Heart left ventricle (tissue), 16 donors: ENCODE measurements around the gene ZNF79. TPM values are rescaled to one million over a fixed set of nuclear protein-coding genes. Genes with fewer than 3 reads are reported as not detected.

Experiments
- ATAC-seq, 4 donors: fragments of 200-7000 bp; cut with Tn5 transposase; one replicate each; pipeline ENCODE4 v1.9.1; 2020 to 2022; ENCODE audit warnings: moderate library complexity in 4 of 4, mild to moderate bottlenecking in 3 of 4, moderate number of reproducible peaks in 1 of 4
- DNase-seq, 5 donors: peaks; one replicate each; pipeline ENCODE4 v3.0.0-alpha.2; 2020
- H3K27ac ChIP-seq, 12 donors: fragments of 200-600 bp; sonication (generic) in 4 of 12; one replicate each; pipeline versions ENCODE4 v1.5.0 to v1.8.0; 2016 to 2022; ENCODE audit warnings: mild to moderate bottlenecking in 2 of 12
- H3K27me3 ChIP-seq, 9 donors: fragments of 200-600 bp; sonication (generic) in 2 of 9; one replicate each; pipeline versions ENCODE4 v1.5.1 to v1.8.0; 2016 to 2022; ENCODE audit warnings: mild to moderate bottlenecking in 3 of 9
- H3K36me3 ChIP-seq, 9 donors: fragments of 200-600 bp; sonication (generic) in 2 of 9; one replicate each; pipeline versions ENCODE4 v1.5.0 to v1.8.0; 2018 to 2022; ENCODE audit warnings: mild to moderate bottlenecking in 2 of 9
- H3K4me1 ChIP-seq, 12 donors: fragments of 200-600 bp; sonication (generic) in 4 of 12; one replicate each; pipeline versions ENCODE4 v1.5.0 to v1.8.0; 2016 to 2022; ENCODE audit warnings: mild to moderate bottlenecking in 3 of 12
- H3K4me3 ChIP-seq, 12 donors: fragments of 200-600 bp; sonication (generic) in 4 of 12; one replicate each; pipeline versions ENCODE4 v1.5.0 to v1.8.0; 2017 to 2022; ENCODE audit warnings: mild to moderate bottlenecking in 9 of 12, moderate library complexity in 4 of 12
- H3K9me3 ChIP-seq, 12 donors: fragments of 200-600 bp; sonication (generic) in 4 of 12; one replicate each; pipeline versions ENCODE4 v1.5.0 to v1.8.0; 2016 to 2022; ENCODE audit warnings: mild to moderate bottlenecking in 1 of 12
- POLR2A ChIP-seq, 2 donors: fragments of 450-650 bp; IDR thresholded peaks; one replicate each; pipeline ENCODE4 v1.6.1; 2017; ENCODE audit warnings: antibody characterized with exemption in 2 of 2, mild to moderate bottlenecking in 2 of 2, moderate library complexity in 2 of 2
- WGBS, 4 donors: extraction: QIAGEN DNeasy Blood & Tissue Kit in 2 of 4; methylation state at CpG; one replicate each; pipeline versions ENCODE4 v1.1.5 to v1.1.7; 2013 to 2018; 5-methylcytosine and 5-hydroxymethylcytosine counted together
- intact Hi-C, 10 donors: fragments of 100-400 bp; cut with DNase I; formaldehyde crosslinking; loops; one replicate each; pipeline versions ENCODE4 v1.11.1 to v1.14.2; 2022
- polyA plus RNA-seq, 2 donors: library from polyadenylated mRNA; stranded (reverse); fragments of 200-250 nt; gene quantifications; one replicate each; pipeline ENCODE4 v1.2.3, GENCODE V29; 2013
- total RNA-seq, 9 donors: library from RNA; depleted of rRNA in 2 of 9; stranded (reverse); fragments of >200 nt in 2 of 9; fragmentation: NEBNext Ultra II Directional in 3 of 9; extraction: Animal tissue kit (Norgen Biotek cat#: 25700) in 3 of 9; gene quantifications; one replicate each; pipeline versions ENCODE4 v1.1.0 to v1.2.4, GENCODE V29; 2016 to 2023
- TF ChIP-seq, protein P1 (sequence below), 12 donors: fragments of 200-600 bp; sonication (generic) in 4 of 12; IDR thresholded peaks; one replicate each; pipeline versions ENCODE4 v1.5.0 to v1.8.0; 2018 to 2022; ENCODE audit warnings: antibody characterized with exemption in 12 of 12, mild to moderate bottlenecking in 5 of 12
- donor health status: ischemic (EF 13 %, LVEDD 7.1; RV severe dilation, severe dysfunction).
- donor health status: healthy with polysubstance abuse.
- donor health status: DM: no; HTN: yes; CAD: no.
- donor health status: DM: no; HTN: no; CAD: no.
- donor health status: ischemic (EF 25% LVEDD 6.9; RV normal size, moderate dysfunction).
- donor health status: ischemic (EF 25% LVEDD 5.7; RV mildly dilated, moderate dysfunction).
- donor health status: healthy.
- donor health status: DM: yes; HTN: yes; CAD: no.
- donor health status: ischemic (EF 35%, LVEDD 5.7; RV mildly dilated, moderate dysfunction).
- donor health status: nonischemic (EF 11% LVEDD 7.7; RV severe dilation, severe dysfunction).
- donor health status: DM: yes; HTN: yes; CAD: no.
- donor health status: PGD.
- donor health status: ischemic (EF 29% LVEDD 5.4; RV normal size, mild dysfunction).
- donor health status: nonischemic (EF 23%, LVEDD 6.1; RV moderate dilation, normal function).

The ZNF79 gene
- total and polyA plus RNA-seq, 11 donors: 3.1 to 7.4 (median 5.6) TPM

DNA sequence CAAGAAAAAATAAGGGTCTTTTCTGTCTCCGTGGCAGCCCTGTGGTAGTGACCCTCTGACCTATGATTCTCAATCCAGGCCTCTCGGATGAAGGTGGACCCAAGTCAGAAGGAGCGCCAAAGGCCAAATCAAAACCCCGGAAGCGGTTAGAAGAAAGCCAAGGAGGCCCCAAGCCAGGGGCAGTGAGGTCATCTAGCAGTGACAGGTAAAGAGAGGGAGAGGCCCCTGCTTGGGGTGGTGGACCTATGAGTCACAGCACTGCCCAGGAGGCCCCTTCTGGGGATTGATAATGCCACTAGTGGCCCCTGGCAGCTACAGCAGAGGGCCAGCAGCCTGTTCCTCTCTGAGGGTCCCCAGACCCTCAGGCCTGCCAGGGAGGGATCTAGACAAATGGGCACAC is 33.6 kb upstream of the ZNF79 start:
- WGBS, 4 donors: 80 to 87% (median 84%) methylated on average over 5 of the region's 5 CpGs
- intact Hi-C loops: loop anchor here in 3 of 10 donors (10.0 kb wide), 3 partner anchors 76 to 166 kb away; no protein-coding TSS in a partner anchor
- DNase-seq (peak in 1 of 5 donors; percentile 20), ATAC-seq (no peak)
- Histone ChIP-seq H3K9me3 (no peaks in the 10 kb centered on the region), H3K36me3 (peaks cover 0 to 55% (median 8%) of the 10 kb centered on the region in 9 donors), H3K27ac (no peak overlapping the region), H3K4me1 (peaks cover 0 to 20% (median 0%) of the 10 kb centered on the region in 12 donors), H3K27me3 (peaks cover 0 to 4% (median 0%) of the 10 kb centered on the region in 9 donors), H3K4me3 (no peak overlapping the region)
- TF ChIP-seq, protein P1, sequence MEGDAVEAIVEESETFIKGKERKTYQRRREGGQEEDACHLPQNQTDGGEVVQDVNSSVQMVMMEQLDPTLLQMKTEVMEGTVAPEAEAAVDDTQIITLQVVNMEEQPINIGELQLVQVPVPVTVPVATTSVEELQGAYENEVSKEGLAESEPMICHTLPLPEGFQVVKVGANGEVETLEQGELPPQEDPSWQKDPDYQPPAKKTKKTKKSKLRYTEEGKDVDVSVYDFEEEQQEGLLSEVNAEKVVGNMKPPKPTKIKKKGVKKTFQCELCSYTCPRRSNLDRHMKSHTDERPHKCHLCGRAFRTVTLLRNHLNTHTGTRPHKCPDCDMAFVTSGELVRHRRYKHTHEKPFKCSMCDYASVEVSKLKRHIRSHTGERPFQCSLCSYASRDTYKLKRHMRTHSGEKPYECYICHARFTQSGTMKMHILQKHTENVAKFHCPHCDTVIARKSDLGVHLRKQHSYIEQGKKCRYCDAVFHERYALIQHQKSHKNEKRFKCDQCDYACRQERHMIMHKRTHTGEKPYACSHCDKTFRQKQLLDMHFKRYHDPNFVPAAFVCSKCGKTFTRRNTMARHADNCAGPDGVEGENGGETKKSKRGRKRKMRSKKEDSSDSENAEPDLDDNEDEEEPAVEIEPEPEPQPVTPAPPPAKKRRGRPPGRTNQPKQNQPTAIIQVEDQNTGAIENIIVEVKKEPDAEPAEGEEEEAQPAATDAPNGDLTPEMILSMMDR (IDR thresholded peaks at IDR 0.05): no peak
- no peak for TF ChIP-seq POLR2A (IDR thresholded peaks at IDR 0.05)

DNA sequence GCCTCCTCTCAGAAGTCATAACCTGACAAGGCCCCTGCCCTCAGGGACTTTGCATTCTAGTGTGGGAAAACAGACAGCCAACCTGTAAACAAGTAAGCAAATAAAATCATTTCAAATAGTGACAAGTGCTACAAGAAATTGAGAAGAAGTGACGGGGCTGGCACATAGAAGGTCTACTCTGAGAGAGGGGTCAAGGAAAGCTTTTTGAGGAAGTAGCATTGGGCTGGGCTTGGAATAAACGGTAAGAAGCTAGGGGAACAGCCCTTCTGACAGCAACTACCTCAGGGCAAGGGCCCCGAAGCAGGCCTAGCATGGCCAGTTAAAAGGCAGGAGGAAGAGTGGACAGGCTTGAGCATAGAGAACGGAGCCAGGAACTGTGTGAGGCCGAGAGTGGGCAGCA is 32.0 kb upstream of the ZNF79 start:
- H3K4me1 ChIP-seq: peaks cover 0 to 26% (median 4%) of the 10 kb centered on the region in 12 donors
- DNase-seq (peak in 1 of 5 donors; percentile 15), ATAC-seq (no peak)
- H3K27me3 ChIP-seq: peaks cover 0 to 4% (median 0%) of the 10 kb centered on the region in 9 donors
- peaks cover 0 to 55% (median 8%) of the 10 kb centered on the region in 9 donors for H3K36me3 ChIP-seq
- H3K27ac ChIP-seq: no peak overlapping the region
- H3K9me3 ChIP-seq: no peaks in the 10 kb centered on the region
- intact Hi-C loops: loop anchor here in 3 of 10 donors (10.0 kb wide), 3 partner anchors 77 to 167 kb away; no protein-coding TSS in a partner anchor
- no peak for TF ChIP-seq POLR2A (IDR thresholded peaks at IDR 0.05)
- TF ChIP-seq, protein P1 (IDR thresholded peaks at IDR 0.05): no peak
- WGBS, 4 donors: 81 to 87% (median 84%) methylated on average over 5 of the region's 5 CpGs
- H3K4me3 ChIP-seq: no peak overlapping the region

DNA sequence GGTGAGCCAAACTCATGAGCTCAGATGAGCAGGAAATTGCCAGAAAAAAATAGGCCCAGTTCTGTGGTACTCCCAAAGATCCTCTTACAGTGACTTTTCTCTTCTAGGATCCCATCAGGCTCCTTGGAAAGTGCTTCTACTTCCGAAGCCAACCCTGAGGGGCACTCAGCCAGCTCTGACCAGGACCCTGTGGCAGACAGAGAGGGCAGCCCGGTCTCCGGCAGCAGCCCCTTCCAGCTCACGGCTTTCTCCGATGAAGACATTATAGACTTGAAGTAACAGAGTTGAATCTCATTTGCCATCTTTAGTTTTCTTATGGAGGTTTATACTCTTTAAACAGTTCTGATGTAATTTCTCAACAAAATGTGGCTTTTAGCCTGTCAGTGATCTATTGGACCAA is 31.2 kb upstream of the ZNF79 start:
- 89 to 94% (median 93%) methylated on average over 5 of the region's 5 CpGs for WGBS, 4 donors
- ATAC-seq (no peak), DNase-seq (peak in 1 of 5 donors; percentile 27)
- Histone ChIP-seq H3K4me3 (no peak overlapping the region), H3K9me3 (no peaks in the 10 kb centered on the region), H3K4me1 (peaks cover 0 to 26% (median 9%) of the 10 kb centered on the region in 12 donors), H3K36me3 (peaks cover 0 to 55% (median 8%) of the 10 kb centered on the region in 9 donors), H3K27me3 (peaks cover 0 to 4% (median 0%) of the 10 kb centered on the region in 9 donors), H3K27ac (no peak overlapping the region)
- TF ChIP-seq POLR2A (IDR thresholded peaks at IDR 0.05): no peak
- TF ChIP-seq, protein P1 (IDR thresholded peaks at IDR 0.05): no peak
- intact Hi-C loops: loop anchor here in 3 of 10 donors (10.0 kb wide), 3 partner anchors 78 to 168 kb away; no protein-coding TSS in a partner anchor

DNA sequence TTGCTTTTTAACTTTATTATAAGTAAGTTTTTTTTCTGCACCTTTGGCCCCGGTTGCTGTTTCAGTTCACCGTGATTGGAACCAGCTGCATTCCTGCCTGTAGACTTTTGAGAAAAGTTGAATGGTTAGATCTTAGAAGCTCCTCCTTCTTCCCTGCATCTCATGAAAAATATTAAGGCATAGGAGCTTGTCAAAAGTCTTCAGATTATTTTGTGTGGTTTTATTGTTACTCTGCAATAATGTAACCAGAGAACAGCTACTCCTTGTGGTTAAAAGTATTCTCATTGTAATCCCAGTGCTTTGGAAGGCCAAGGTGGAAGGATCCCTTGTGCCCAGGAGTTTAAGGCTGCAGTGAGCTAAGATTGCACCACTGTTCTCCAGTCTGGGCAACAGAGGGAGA is 30.5 kb upstream of the ZNF79 start:
- WGBS, 4 donors: 67 to 76% (median 73%) methylated on average over 2 of the region's 2 CpGs
- no peak for TF ChIP-seq POLR2A (IDR thresholded peaks at IDR 0.05)
- TF ChIP-seq, protein P1 (IDR thresholded peaks at IDR 0.05): no peak
- Histone ChIP-seq H3K36me3 (peaks cover 0 to 55% (median 8%) of the 10 kb centered on the region in 9 donors), H3K27me3 (peaks cover 0 to 4% (median 0%) of the 10 kb centered on the region in 9 donors), H3K4me1 (peaks cover 0 to 26% (median 14%) of the 10 kb centered on the region in 12 donors), H3K27ac (no peak overlapping the region), H3K9me3 (no peaks in the 10 kb centered on the region), H3K4me3 (no peak overlapping the region)
- no peak for ATAC-seq
- no peak for DNase-seq
- intact Hi-C loops: loop anchor here in 3 of 10 donors (10.0 kb wide), 3 partner anchors 79 to 169 kb away; no protein-coding TSS in a partner anchor
